GM18868 (cell line): ENCODE measurements around the gene NDEL1.

Experiments
- ATAC-seq: cut with Tn5 transposase; IDR thresholded peaks from one replicate; pipeline ENCODE4 v1.9.1; 2021; ENCODE audit warnings: mild to moderate bottlenecking, moderate library complexity; ENCODE audit not compliant: unreplicated experiment

Gene NDEL1

GRCh38 chr17:8413938-8414337 is 21.7 kb upstream of the NDEL1 start:
- ATAC-seq = no peak

DNA sequence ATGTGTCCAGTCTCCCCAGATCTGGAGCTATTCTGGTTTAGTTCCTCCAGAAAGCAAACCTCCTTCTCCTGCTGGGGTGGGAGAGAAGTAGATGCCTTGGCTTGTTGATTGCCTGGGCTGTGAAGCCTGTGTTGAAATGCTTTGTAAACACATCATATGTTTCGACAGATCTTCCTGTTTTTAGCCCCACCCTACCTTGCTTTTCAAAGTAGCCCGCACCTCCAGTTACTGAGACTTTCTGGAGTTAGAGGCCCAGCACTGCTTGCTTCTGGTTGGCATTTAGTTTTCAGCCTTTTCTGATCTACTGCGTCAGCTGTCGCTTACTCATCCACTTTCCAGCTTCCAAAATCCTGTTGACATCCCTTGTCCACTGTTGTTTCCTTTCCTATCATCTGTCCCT is 17.9 kb upstream of the NDEL1 start:
- no peak for ATAC-seq

- ATAC-seq = no peak
Observed at GRCh38 chr17:8418471-8418870, 17.2 kb upstream of the NDEL1 start.

DNA sequence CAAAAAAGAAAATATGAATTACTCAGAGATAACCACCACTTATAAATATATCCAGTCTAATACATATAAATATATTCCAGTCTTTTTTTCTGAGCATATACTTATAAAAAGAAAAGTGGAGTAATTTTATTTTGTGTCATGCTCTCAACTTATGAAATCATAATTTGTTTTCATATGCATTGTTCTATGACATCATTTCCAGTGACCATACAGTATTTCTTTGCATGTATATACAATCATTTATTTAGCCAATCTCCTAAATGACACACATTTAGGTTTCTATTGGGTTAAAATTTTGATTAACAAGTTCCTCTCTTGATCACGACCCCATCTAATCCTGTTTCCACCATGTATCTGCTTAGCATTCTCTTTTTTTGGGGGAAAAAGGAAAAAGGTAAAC is 16.4 kb upstream of the NDEL1 start:
- no peak for ATAC-seq

GRCh38 chr17:8420041-8420934 is 15.4 kb upstream of the NDEL1 start:
- ATAC-seq = no peak

GRCh38 chr17:8421571-8421970 is 14.1 kb upstream of the NDEL1 start:
- no peak for ATAC-seq

DNA sequence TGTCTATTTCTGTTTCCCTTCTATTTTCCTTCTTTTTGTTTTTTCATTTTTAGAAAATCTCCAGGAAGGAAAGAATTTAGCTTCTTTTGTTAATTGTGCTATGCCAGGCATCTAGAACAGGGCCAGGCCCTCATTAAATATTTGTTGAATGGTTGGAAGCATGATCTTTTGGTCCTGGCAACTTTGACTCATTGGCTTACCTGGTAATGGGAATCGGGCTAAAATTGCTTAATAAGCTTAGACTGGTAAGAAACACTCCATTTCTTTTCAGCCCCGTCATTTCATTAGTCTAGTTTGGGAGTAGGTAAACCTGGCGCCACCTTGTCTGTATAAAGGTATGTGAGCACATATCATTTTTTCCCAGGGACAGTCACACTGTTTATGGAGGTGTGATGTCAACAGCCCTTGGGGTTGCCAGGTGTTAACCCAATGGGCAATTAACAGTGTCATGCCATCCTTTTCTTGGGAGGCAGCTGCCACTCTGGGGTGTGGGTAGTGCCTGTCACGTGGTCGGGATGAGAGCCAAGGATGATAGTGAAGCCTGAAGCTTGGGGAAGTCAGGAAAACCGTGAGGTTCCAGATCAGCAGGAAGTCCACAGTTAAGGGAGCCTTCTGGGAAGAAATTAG is 9.5 kb upstream of the NDEL1 start:
- ATAC-seq = no peak

GRCh38 chr17:8426802-8427201 is 8.9 kb upstream of the NDEL1 start:
- ATAC-seq = no peak

DNA sequence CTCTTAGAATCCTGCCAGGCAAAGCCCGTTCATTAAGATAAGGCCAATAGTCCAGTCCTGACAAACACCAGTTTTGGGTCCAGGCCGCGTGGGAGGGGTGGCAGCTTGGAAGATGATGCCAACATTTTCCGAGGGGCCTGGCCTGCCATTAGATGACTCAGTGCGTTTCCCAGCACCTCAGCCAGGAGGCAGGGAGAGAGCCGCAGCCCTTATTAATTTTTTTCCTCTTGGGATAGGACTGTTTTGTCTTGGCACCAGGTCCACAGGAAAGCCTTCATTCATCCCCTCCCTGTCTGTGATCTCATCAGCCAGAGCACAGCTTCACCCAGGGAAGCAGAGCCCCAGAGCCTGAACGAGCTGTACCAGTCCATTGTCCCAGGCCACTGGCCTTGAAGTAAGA is 4.7 kb upstream of the NDEL1 start:
- no peak for ATAC-seq

GRCh38 chr17:8436169-8436843 is 622 bp downstream of the NDEL1 start:
- peak; percentile 45 for ATAC-seq

GRCh38 chr17:8436844-8437171 is 1.1 kb downstream of the NDEL1 start:
- ATAC-seq = no peak

- no peak for ATAC-seq
Observed at GRCh38 chr17:8438441-8438840, 2.8 kb downstream of the NDEL1 start.

DNA sequence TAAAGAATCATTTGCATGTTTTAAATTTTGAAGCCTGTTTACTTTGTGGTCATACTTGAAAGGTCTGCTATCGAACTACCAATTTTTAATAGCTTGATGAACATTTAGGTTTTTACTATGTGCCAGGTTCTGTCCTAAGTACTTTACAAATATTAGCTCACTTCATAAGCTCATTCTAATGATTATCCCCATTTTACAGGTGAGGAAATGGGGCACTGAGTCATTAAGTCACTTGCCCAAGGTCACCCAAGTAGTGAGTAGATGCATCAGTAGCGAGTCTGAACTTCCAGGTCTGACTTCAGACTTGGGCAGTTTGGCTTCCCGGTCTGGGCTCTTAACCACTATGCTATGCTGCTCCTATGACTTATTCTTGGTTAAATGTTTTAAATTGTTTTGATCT is 4.0 kb downstream of the NDEL1 start:
- ATAC-seq = no peak

DNA sequence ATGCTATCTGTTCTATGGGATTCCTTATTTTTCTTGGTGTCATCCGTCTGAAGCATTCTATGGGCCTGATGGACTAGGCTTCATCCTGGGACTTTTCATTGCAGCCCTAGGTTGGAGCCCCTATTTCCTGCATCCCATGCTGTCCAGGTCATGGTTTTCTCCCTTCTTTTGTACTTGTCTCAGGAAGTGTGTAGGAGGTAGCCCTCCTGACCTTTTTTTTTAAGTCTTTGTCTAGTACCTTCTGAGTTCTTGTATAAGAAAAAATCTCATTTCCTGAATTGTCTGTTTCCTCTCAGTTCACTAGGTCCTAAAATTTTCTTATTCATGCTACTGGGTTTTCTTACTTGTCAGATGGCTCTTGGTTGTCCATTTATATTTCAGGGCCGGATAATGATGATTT is 6.0 kb downstream of the NDEL1 start:
- no peak for ATAC-seq

GRCh38 chr17:8442310-8442709 is 6.6 kb downstream of the NDEL1 start:
- ATAC-seq = no peak

DNA sequence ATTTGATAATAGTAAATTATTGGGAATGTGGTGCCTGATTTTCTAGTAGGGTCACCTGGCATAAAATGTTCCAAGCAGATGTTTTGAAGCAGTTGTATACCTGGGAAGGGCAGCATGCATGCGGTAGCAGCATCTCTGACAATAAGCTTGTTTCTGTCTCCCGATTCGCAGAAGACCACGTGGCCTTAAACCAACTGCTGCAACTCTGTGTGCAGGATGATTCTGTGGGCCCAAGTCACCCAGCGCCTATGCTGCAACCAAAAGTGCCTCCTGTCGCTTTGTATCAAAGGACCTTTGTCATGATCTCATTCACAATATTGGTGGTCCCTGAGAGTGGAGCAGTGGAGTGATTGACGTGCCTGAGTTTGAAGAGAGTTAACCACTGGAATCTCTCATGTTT is 8.1 kb downstream of the NDEL1 start:
- ATAC-seq = no peak

GRCh38 chr17:8444494-8444893 is 8.8 kb downstream of the NDEL1 start:
- ATAC-seq = no peak

DNA sequence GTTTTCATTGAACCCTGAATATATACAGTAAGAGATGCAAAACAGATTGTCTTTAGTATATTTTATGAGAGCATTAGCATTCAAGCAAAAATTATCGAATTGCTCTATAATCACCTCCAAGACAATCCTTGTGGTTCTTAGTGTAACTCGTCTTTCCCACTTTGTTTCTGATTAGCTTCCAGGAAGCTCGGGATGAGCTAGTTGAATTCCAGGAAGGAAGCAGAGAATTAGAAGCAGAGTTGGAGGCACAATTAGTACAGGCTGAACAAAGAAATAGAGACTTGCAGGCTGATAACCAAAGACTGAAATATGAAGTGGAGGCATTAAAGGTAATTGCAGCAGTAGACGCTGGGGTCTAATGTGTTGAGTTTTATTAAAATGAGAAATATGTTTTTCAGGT is 9.9 kb downstream of the NDEL1 start:
- no peak for ATAC-seq

GRCh38 chr17:8447799-8448198 is 12.1 kb downstream of the NDEL1 start:
- no peak for ATAC-seq

- ATAC-seq = no peak
Observed at GRCh38 chr17:8448310-8448709, 12.6 kb downstream of the NDEL1 start.

GRCh38 chr17:8451933-8452614 is 16.4 kb downstream of the NDEL1 start:
- no peak for ATAC-seq

DNA sequence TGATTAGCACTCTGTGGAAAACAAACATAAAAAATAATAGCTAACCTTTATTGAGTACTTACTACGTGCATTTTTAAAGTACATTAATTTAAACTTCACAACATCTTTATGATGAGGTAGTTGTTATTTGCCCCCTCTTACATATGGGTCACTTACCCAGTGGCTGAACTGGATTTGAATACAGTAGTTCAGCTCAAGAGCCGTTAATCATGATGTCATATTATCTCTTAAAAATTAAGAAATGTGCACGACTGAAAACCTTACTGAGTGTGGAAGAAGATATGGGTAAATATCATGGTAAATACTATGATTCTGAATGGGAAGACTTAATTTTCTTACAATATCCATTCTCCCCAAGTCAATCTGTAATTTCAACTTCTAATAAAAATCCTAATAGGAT is 17.6 kb downstream of the NDEL1 start:
- no peak for ATAC-seq
